Right kidney (tissue), 1 donor: Measurements from ENCODE around the gene CHCHD3.

Source experiments
- DNase-seq: peaks from one replicate; pipeline ENCODE4 v3.0.0-alpha.2; 2016

The CHCHD3 gene

GRCh38 chr7:132861424-132861823 is 220.5 kb downstream of the CHCHD3 start:
- no peak for DNase-seq

GRCh38 chr7:132859199-132859598 is 222.7 kb downstream of the CHCHD3 start:
- no peak for DNase-seq

GRCh38 chr7:132858760-132859159 is 223.1 kb downstream of the CHCHD3 start:
- DNase-seq, result no peak

- no peak for DNase-seq
Measured at GRCh38 chr7:132858251-132858650, 223.6 kb downstream of the CHCHD3 start.

GRCh38 chr7:132857703-132858102 is 224.2 kb downstream of the CHCHD3 start:
- no peak for DNase-seq

- no peak for DNase-seq
Measured at GRCh38 chr7:132857031-132857430, 224.9 kb downstream of the CHCHD3 start.

- no peak for DNase-seq
Measured at GRCh38 chr7:132856416-132856815, 225.5 kb downstream of the CHCHD3 start.

GRCh38 chr7:132855901-132856300 is 226.0 kb downstream of the CHCHD3 start:
- no peak for DNase-seq

GRCh38 chr7:132854238-132854637 is 227.7 kb downstream of the CHCHD3 start:
- DNase-seq, result no peak

GRCh38 chr7:132847376-132847775 is 234.5 kb downstream of the CHCHD3 start:
- no peak for DNase-seq

- DNase-seq, result no peak
Measured at GRCh38 chr7:132846086-132846485, 235.8 kb downstream of the CHCHD3 start.

GRCh38 chr7:132842478-132842877 is 239.4 kb downstream of the CHCHD3 start:
- no peak for DNase-seq

GRCh38 chr7:132840199-132840598 is 241.7 kb downstream of the CHCHD3 start:
- DNase-seq, result no peak

- no peak for DNase-seq
Measured at GRCh38 chr7:132838313-132838712, 243.6 kb downstream of the CHCHD3 start.

- DNase-seq, result no peak
Measured at GRCh38 chr7:132837529-132837928, 244.4 kb downstream of the CHCHD3 start.

- no peak for DNase-seq
Measured at GRCh38 chr7:132836746-132837145, 245.1 kb downstream of the CHCHD3 start.

- DNase-seq, result no peak
Measured at GRCh38 chr7:132830941-132831340, 250.9 kb downstream of the CHCHD3 start.

GRCh38 chr7:132828502-132828901 is 253.4 kb downstream of the CHCHD3 start:
- no peak for DNase-seq

- no peak for DNase-seq
Measured at GRCh38 chr7:132825932-132826835, 255.7 kb downstream of the CHCHD3 start.

- DNase-seq, result no peak
Measured at GRCh38 chr7:132825222-132825621, 256.7 kb downstream of the CHCHD3 start.

GRCh38 chr7:132819648-132820047 is 262.2 kb downstream of the CHCHD3 start:
- DNase-seq, result no peak

GRCh38 chr7:132817949-132818348 is 263.9 kb downstream of the CHCHD3 start:
- DNase-seq, result no peak

GRCh38 chr7:132815696-132816311 is 266.1 kb downstream of the CHCHD3 start:
- no peak for DNase-seq

GRCh38 chr7:132815130-132815529 is 266.8 kb downstream of the CHCHD3 start:
- no peak for DNase-seq
